Hepatic stellate cell (primary cell): ENCODE measurements around the gene SEZ6L.
A peak's percentile ranks its signal among the peaks of the same experiment; 100 is the strongest.
"Not testable (repeated sequence)": the region's sequence is repeated elsewhere in the genome, so short reads cannot be mapped to it uniquely, and the experiment has no call there.

ENCODE experiments used
- DNase-seq: peaks from one replicate; pipeline ENCODE4 v3.0.0; 2011; ENCODE audit warnings: low spot score

Gene SEZ6L

GRCh38 chr22:26383968-26384556 is 214.8 kb downstream of the SEZ6L start:
- no peak for DNase-seq

GRCh38 chr22:26385164-26385563 is 215.9 kb downstream of the SEZ6L start:
- DNase-seq: no peak

GRCh38 chr22:26389125-26389524 is 219.9 kb downstream of the SEZ6L start:
- DNase-seq: no peak

- DNase-seq: no peak
Measured at GRCh38 chr22:26391091-26391490, 221.8 kb downstream of the SEZ6L start.

GRCh38 chr22:26391623-26392022 is 222.4 kb downstream of the SEZ6L start:
- DNase-seq: no peak

GRCh38 chr22:26393929-26394328 is 224.7 kb downstream of the SEZ6L start:
- DNase-seq: no peak

- DNase-seq: no peak
Measured at GRCh38 chr22:26394777-26395176, 225.5 kb downstream of the SEZ6L start.

- DNase-seq: no peak
Measured at GRCh38 chr22:26395926-26396325, 226.7 kb downstream of the SEZ6L start.

GRCh38 chr22:26398741-26399153 is 229.5 kb downstream of the SEZ6L start:
- DNase-seq: peak; percentile 71

- DNase-seq: peak; percentile 36
Measured at GRCh38 chr22:26399289-26399688, 230.0 kb downstream of the SEZ6L start.

- DNase-seq: no peak
Measured at GRCh38 chr22:26401726-26402125, 232.5 kb downstream of the SEZ6L start.

- DNase-seq: no peak
Measured at GRCh38 chr22:26404851-26405421, 235.7 kb downstream of the SEZ6L start.

- DNase-seq: peak; percentile 12
Measured at GRCh38 chr22:26406118-26406517, 236.9 kb downstream of the SEZ6L start.

GRCh38 chr22:26408562-26409220 is 239.4 kb downstream of the SEZ6L start:
- not testable (repeated sequence) for DNase-seq

GRCh38 chr22:26409719-26410335 is 240.6 kb downstream of the SEZ6L start:
- no peak for DNase-seq

- no peak for DNase-seq
Measured at GRCh38 chr22:26410386-26410785, 241.1 kb downstream of the SEZ6L start.

- DNase-seq: no peak
Measured at GRCh38 chr22:26414347-26414746, 245.1 kb downstream of the SEZ6L start.

GRCh38 chr22:26416256-26416655 is 247.0 kb downstream of the SEZ6L start:
- no peak for DNase-seq

- peak; percentile 61 for DNase-seq
Measured at GRCh38 chr22:26416670-26417276, 247.5 kb downstream of the SEZ6L start.

GRCh38 chr22:26417406-26417805 is 248.1 kb downstream of the SEZ6L start:
- DNase-seq: no peak

GRCh38 chr22:26418620-26419019 is 249.4 kb downstream of the SEZ6L start:
- no peak for DNase-seq

GRCh38 chr22:26426924-26427323 is 257.7 kb downstream of the SEZ6L start:
- no peak for DNase-seq
